ENCODE results near the gene DHX32.

The DHX32 gene

GRCh38 chr10:125865120-125865519, 16.0 kb downstream of the DHX32 start:
- no peaks in the 10 kb centered on the region for H3K79me2 ChIP-seq (ENCODE audit: control insufficient read depth, insufficient read depth, low read length, poor library complexity)
- H3K14ac ChIP-seq (ENCODE audit: low read length) = no peak overlapping the region
- no peak overlapping the region for H2BK12ac ChIP-seq (ENCODE audit: low read length)
- no peak overlapping the region for H4K8ac ChIP-seq (ENCODE audit: low read depth, low read length)
- H3K27me3 ChIP-seq (ENCODE audit: insufficient read depth, low read length) = no peaks in the 10 kb centered on the region
- H2AK5ac ChIP-seq (ENCODE audit: low read length) = no peak overlapping the region
- no peak overlapping the region for H3K9ac ChIP-seq (ENCODE audit: low read length)
- H2BK120ac ChIP-seq (ENCODE audit: insufficient read depth, low read length, poor library complexity) = no peak overlapping the region
- no peak overlapping the region for H3K4me2 ChIP-seq (ENCODE audit: low read length)
- no CpG with 5 or more reads among the region's 3 CpGs for WGBS (ENCODE audit: extremely low coverage, insufficient coverage, insufficient read length)
- DNase-seq = no peak
- no peak overlapping the region for H3K27ac ChIP-seq (ENCODE audit: low read depth, low read length)
- H2AFZ ChIP-seq (ENCODE audit: insufficient read depth, low read length, poor library complexity) = no peak overlapping the region
- H3K36me3 ChIP-seq (ENCODE audit: control insufficient read depth in 1 of 2, insufficient read depth in 2 of 2, low read length in 2 of 2) = peaks cover 21 to 23% of the 10 kb centered on the region in 2 experiments
- no peak overlapping the region for H3K4me3 ChIP-seq (ENCODE audit: low read depth, low read length)
- no peaks in the 10 kb centered on the region for H3K4me1 ChIP-seq (ENCODE audit: control insufficient read depth in 1 of 2, insufficient read depth in 2 of 2, low read length in 2 of 2)
- no peak overlapping the region for H4K12ac ChIP-seq (ENCODE audit: low read depth, low read length)
- H3K4ac ChIP-seq (ENCODE audit: low read depth, low read length) = no peak overlapping the region
- no peak overlapping the region for H3K23ac ChIP-seq (ENCODE audit: low read length)
- H3K9me3 ChIP-seq (ENCODE audit: insufficient read depth, low read depth, low read length) = no peaks in the 10 kb centered on the region
- no peak overlapping the region for H4K91ac ChIP-seq (ENCODE audit: low read depth, low read length)
- no peaks in the 10 kb centered on the region for H3K79me1 ChIP-seq (ENCODE audit: low read length)
- no peak overlapping the region for H3K18ac ChIP-seq (ENCODE audit: low read length)
- no peak overlapping the region for H2BK5ac ChIP-seq (ENCODE audit: low read depth, low read length, poor library complexity)

- Histone ChIP-seq H4K8ac (ENCODE audit: low read depth, low read length) (no peak overlapping the region), H2AFZ (ENCODE audit: insufficient read depth, low read length, poor library complexity) (no peak overlapping the region), H3K4ac (ENCODE audit: low read depth, low read length) (no peak overlapping the region), H3K27me3 (ENCODE audit: insufficient read depth, low read length) (no peaks in the 10 kb centered on the region), H3K14ac (ENCODE audit: low read length) (no peak overlapping the region), H3K4me1 (ENCODE audit: control insufficient read depth in 1 of 2, insufficient read depth in 2 of 2, low read length in 2 of 2) (peaks cover 2% of the 10 kb centered on the region in 2 experiments), H2BK5ac (ENCODE audit: low read depth, low read length, poor library complexity) (no peak overlapping the region), H2BK120ac (ENCODE audit: insufficient read depth, low read length, poor library complexity) (no peak overlapping the region), H3K18ac (ENCODE audit: low read length) (no peak overlapping the region), H3K4me3 (ENCODE audit: low read depth, low read length) (no peak overlapping the region), H3K79me1 (ENCODE audit: low read length) (no peaks in the 10 kb centered on the region), H3K36me3 (ENCODE audit: control insufficient read depth in 1 of 2, insufficient read depth in 2 of 2, low read length in 2 of 2) (peaks cover 10 to 16% of the 10 kb centered on the region in 2 experiments), H3K79me2 (ENCODE audit: control insufficient read depth, insufficient read depth, low read length, poor library complexity) (no peaks in the 10 kb centered on the region), H3K4me2 (ENCODE audit: low read length) (no peak overlapping the region), H3K9ac (ENCODE audit: low read length) (no peak overlapping the region), H2BK12ac (ENCODE audit: low read length) (no peak overlapping the region), H3K27ac (ENCODE audit: low read depth, low read length) (no peak overlapping the region), H3K23ac (ENCODE audit: low read length) (no peak overlapping the region), H2AK5ac (ENCODE audit: low read length) (no peak overlapping the region), H4K12ac (ENCODE audit: low read depth, low read length) (no peak overlapping the region), H3K9me3 (ENCODE audit: insufficient read depth, low read depth, low read length) (no peaks in the 10 kb centered on the region), H4K91ac (ENCODE audit: low read depth, low read length) (no peak overlapping the region)
- no CpG with 5 or more reads among the region's 4 CpGs for WGBS (ENCODE audit: extremely low coverage, insufficient coverage, insufficient read length)
- DNase-seq = no peak
Observed at GRCh38 chr10:125859128-125859817, 21.8 kb downstream of the DHX32 start.

- WGBS (ENCODE audit: extremely low coverage, insufficient coverage, insufficient read length) = no CpG with 5 or more reads among the region's 2 CpGs
- Histone ChIP-seq H3K79me2 (ENCODE audit: control insufficient read depth, insufficient read depth, low read length, poor library complexity) (no peaks in the 10 kb centered on the region), H2AK5ac (ENCODE audit: low read length) (no peak overlapping the region), H3K4ac (ENCODE audit: low read depth, low read length) (no peak overlapping the region), H2AFZ (ENCODE audit: insufficient read depth, low read length, poor library complexity) (no peak overlapping the region), H3K27ac (ENCODE audit: low read depth, low read length) (no peak overlapping the region), H3K79me1 (ENCODE audit: low read length) (no peaks in the 10 kb centered on the region), H3K4me2 (ENCODE audit: low read length) (no peak overlapping the region), H3K4me3 (ENCODE audit: low read depth, low read length) (no peak overlapping the region), H2BK120ac (ENCODE audit: insufficient read depth, low read length, poor library complexity) (no peak overlapping the region), H3K36me3 (ENCODE audit: control insufficient read depth in 1 of 2, insufficient read depth in 2 of 2, low read length in 2 of 2) (peaks cover 12 to 16% of the 10 kb centered on the region in 2 experiments), H4K91ac (ENCODE audit: low read depth, low read length) (no peak overlapping the region), H3K23ac (ENCODE audit: low read length) (no peak overlapping the region), H2BK5ac (ENCODE audit: low read depth, low read length, poor library complexity) (no peak overlapping the region), H4K12ac (ENCODE audit: low read depth, low read length) (no peak overlapping the region), H3K9me3 (ENCODE audit: insufficient read depth, low read depth, low read length) (no peaks in the 10 kb centered on the region), H3K27me3 (ENCODE audit: insufficient read depth, low read length) (no peaks in the 10 kb centered on the region), H3K14ac (ENCODE audit: low read length) (no peak overlapping the region), H3K4me1 (ENCODE audit: control insufficient read depth in 1 of 2, insufficient read depth in 2 of 2, low read length in 2 of 2) (peaks cover 2% of the 10 kb centered on the region in 2 experiments), H4K8ac (ENCODE audit: low read depth, low read length) (no peak overlapping the region), H3K18ac (ENCODE audit: low read length) (no peak overlapping the region), H2BK12ac (ENCODE audit: low read length) (peak overlapping the region; percentile 11), H3K9ac (ENCODE audit: low read length) (no peak overlapping the region)
- DNase-seq = peak; percentile 72 to 87
Observed at GRCh38 chr10:125857185-125857760, 23.8 kb downstream of the DHX32 start.

GRCh38 chr10:125852487-125852886, 28.6 kb downstream of the DHX32 start:
- H3K4me3 ChIP-seq (ENCODE audit: low read depth, low read length) = no peak overlapping the region
- H3K79me1 ChIP-seq (ENCODE audit: low read length) = no peaks in the 10 kb centered on the region
- WGBS (ENCODE audit: extremely low coverage, insufficient coverage, insufficient read length) = no CpG with 5 or more reads among the region's 7 CpGs

More at GRCh38 chr10:125852487-125852886, 28.6 kb downstream of the DHX32 start:
- Histone ChIP-seq H4K12ac (ENCODE audit: low read depth, low read length) (no peak overlapping the region), H2AFZ (ENCODE audit: insufficient read depth, low read length, poor library complexity) (no peak overlapping the region), H3K9me3 (ENCODE audit: insufficient read depth, low read depth, low read length) (peaks cover 2% of the 10 kb centered on the region), H3K4me2 (ENCODE audit: low read length) (no peak overlapping the region), H4K8ac (ENCODE audit: low read depth, low read length) (no peak overlapping the region), H2BK120ac (ENCODE audit: insufficient read depth, low read length, poor library complexity) (no peak overlapping the region), H3K27ac (ENCODE audit: low read depth, low read length) (no peak overlapping the region), H3K14ac (ENCODE audit: low read length) (no peak overlapping the region), H3K23ac (ENCODE audit: low read length) (no peak overlapping the region), H4K91ac (ENCODE audit: low read depth, low read length) (no peak overlapping the region), H3K18ac (ENCODE audit: low read length) (no peak overlapping the region), H2AK5ac (ENCODE audit: low read length) (no peak overlapping the region), H3K9ac (ENCODE audit: low read length) (no peak overlapping the region), H3K4ac (ENCODE audit: low read depth, low read length) (no peak overlapping the region), H3K79me2 (ENCODE audit: control insufficient read depth, insufficient read depth, low read length, poor library complexity) (no peaks in the 10 kb centered on the region), H3K4me1 (ENCODE audit: control insufficient read depth in 1 of 2, insufficient read depth in 2 of 2, low read length in 2 of 2) (peaks cover 2% of the 10 kb centered on the region in 2 experiments), H2BK5ac (ENCODE audit: low read depth, low read length, poor library complexity) (no peak overlapping the region), H3K27me3 (ENCODE audit: insufficient read depth, low read length) (no peaks in the 10 kb centered on the region), H2BK12ac (ENCODE audit: low read length) (no peak overlapping the region), H3K36me3 (ENCODE audit: control insufficient read depth in 1 of 2, insufficient read depth in 2 of 2, low read length in 2 of 2) (peaks cover 21 to 40% of the 10 kb centered on the region in 2 experiments)
- no peak for DNase-seq
